ENCODE measurements around the gene DPP3. TPM values are rescaled to one million over a fixed set of nuclear protein-coding genes. Genes with fewer than 3 reads are reported as not detected.

DPP3 gene
- polyA plus RNA-seq, 1 experiment = 85.2 TPM

DNA sequence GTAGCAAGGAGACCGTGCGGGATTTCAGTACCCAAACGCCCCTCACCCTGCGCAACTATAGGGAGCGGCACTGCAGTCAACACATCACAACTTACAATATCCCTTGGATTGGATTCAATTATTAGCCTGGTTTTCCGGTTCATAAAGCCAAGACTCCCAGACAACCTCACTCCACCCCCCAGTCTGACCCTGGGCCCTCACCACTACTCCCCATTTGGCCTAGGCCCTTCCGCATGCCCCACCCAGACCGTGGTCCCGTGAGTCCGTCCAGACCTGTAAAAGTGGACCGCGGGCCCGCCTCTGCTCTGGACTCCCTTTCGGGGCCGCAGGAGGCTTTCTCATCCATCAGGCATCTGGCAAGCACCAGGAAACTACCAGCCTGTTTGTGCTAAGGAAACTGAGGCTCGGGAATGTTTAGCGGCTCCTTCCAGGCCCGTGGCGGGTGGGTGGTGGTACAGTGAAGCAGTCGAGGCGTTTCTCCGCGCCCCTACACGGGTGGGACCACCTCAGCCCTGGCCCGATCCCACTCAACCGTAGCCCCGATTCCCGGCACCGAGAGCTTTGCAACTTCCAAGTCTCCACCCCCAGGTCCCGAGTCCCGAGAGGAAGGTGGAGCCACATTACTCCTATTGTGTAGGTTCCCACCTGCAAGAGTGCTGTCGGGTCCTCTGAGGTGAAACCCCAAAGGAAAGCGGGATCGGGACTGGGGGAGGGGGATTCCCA is 679 bp upstream of the DPP3 start:
- ChIA-PET POLR2A (interaction anchor here (0.5 to 0.7 kb wide), 2 partner anchors 45 to 58 kb away, joined by 3 read pairs; no protein-coding TSS in a partner anchor), CTCF (interaction anchor here (0.6 to 2.8 kb wide), 14 partner anchors 9 to 199 kb away, joined by 3 to 18 read pairs (median 4); partner anchors contain the start of genes PELI3 and RBM4B)
- Histone ChIP-seq H3K27me3 (ENCODE audit: control insufficient read depth, insufficient read depth, low read length) (no peaks in the 10 kb centered on the region), H3K36me3 (ENCODE audit: control insufficient read depth, insufficient read depth, low read length) (peaks cover 1% of the 10 kb centered on the region), H3K4me3 (ENCODE audit: low read depth, low read length) (peak overlapping the region; percentile 69)
- DNase-seq (ENCODE audit: low read depth) = peak; percentile 2
- no peak for TF ChIP-seq CTCF (IDR thresholded peaks at IDR 0.05; ENCODE audit: insufficient read depth, low read depth, low read length)

DNA sequence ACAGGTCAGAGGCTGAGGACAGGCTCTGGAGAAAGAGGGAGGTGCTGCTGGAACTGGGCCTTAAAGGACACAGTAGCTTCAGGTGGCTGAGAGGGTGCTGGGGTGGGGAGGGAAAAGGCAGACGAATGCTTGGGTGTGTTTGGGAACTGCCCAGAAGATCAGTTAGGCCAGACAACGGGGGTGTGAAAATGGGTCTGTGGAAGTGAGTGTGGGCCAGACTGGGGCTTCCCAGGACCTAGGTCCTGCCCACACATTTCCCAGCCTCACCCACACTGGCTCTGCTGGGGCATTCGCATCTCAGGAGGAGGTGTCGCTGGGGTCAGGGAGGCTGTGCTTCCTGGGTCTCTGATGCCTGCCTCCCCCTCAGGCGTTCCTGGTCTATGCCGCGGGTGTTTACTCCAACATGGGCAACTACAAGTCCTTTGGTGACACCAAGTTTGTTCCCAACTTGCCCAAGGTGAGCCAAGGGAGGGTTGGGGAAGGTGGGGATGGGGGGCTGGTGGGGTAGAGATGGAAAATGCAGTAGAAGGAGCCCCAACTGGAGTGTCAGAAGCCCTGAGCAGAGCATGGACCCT is 4.7 kb downstream of the DPP3 start:
- no peak for DNase-seq (ENCODE audit: low read depth)
- Histone ChIP-seq H3K27me3 (ENCODE audit: control insufficient read depth, insufficient read depth, low read length) (no peaks in the 10 kb centered on the region), H3K36me3 (ENCODE audit: control insufficient read depth, insufficient read depth, low read length) (peaks cover 8% of the 10 kb centered on the region), H3K4me3 (ENCODE audit: low read depth, low read length) (no peak overlapping the region)
- POLR2A ChIA-PET = no interaction called here
- no peak for TF ChIP-seq CTCF (IDR thresholded peaks at IDR 0.05; ENCODE audit: insufficient read depth, low read depth, low read length)
- CTCF ChIA-PET = no interaction called here

DNA sequence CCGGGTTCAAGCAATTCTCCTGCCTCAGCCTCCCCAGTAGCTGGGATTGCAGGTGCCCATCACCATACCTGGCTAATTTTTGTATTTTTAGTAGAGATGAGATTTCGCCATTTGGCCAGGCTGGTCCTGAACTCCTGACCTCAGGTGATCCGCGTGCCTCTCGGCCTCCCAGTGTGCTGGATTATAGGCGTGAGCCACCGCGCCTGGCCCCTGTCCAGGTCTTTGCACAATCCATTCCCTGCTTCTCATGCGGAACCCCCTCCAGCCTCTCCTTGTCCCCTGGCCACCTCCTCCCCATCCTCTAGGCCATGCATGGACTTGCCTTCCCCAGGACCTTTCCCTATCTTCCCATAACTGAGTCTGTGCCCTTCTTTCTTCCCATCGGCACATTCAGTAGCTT is 8.7 kb downstream of the DPP3 start:
- H3K27me3 ChIP-seq (ENCODE audit: control insufficient read depth, insufficient read depth, low read length) = no peaks in the 10 kb centered on the region
- ChIA-PET CTCF (no interaction called here), POLR2A (no interaction called here)
- no peak for DNase-seq (ENCODE audit: low read depth)
- no peak for TF ChIP-seq CTCF (IDR thresholded peaks at IDR 0.05; ENCODE audit: insufficient read depth, low read depth, low read length)
- H3K36me3 ChIP-seq (ENCODE audit: control insufficient read depth, insufficient read depth, low read length) = peaks cover 20% of the 10 kb centered on the region
- H3K4me3 ChIP-seq (ENCODE audit: low read depth, low read length) = no peak overlapping the region

- CTCF ChIA-PET = interaction anchor here (1.2 to 1.4 kb wide), 2 partner anchors 81 to 189 kb away, joined by 3 read pairs; no protein-coding TSS in a partner anchor
- POLR2A ChIA-PET = no interaction called here
- Histone ChIP-seq H3K36me3 (ENCODE audit: control insufficient read depth, insufficient read depth, low read length) (peaks cover 21% of the 10 kb centered on the region), H3K27me3 (ENCODE audit: control insufficient read depth, insufficient read depth, low read length) (no peaks in the 10 kb centered on the region), H3K4me3 (ENCODE audit: low read depth, low read length) (no peak overlapping the region)
- TF ChIP-seq CTCF (IDR thresholded peaks at IDR 0.05; ENCODE audit: insufficient read depth, low read depth, low read length) = no peak
- DNase-seq (ENCODE audit: low read depth) = no peak
Measured at GRCh38 chr11:66489636-66490035, 9.4 kb downstream of the DPP3 start.

DNA sequence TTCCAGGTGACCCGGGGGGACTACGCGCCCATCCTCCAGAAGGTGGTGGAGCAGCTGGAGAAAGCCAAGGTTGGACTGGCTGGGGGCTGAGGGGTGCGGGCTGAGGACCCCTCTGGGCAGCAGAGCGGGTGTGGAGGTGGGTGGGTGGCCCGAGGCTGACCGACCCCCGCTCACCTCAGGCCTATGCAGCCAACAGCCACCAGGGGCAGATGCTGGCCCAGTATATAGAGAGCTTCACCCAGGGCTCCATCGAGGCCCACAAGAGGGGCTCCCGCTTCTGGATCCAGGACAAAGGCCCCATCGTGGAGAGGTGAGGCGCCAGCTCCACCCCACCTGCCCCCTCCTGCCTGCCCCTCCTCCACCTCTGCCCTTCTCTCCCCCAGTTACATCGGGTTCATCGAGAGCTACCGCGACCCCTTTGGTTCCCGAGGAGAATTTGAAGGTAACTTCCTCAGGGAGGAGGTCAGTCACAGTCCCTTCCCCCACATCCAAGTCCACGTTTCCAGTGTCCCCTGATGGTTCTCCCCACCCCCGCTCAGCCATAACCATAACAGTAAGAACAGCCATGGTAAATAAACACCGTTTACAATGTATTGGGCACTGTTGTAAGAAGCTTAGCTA is 11.2 kb downstream of the DPP3 start:
- DNase-seq (ENCODE audit: low read depth) = no peak
- POLR2A ChIA-PET = no interaction called here
- CTCF ChIA-PET = interaction anchor here (1.1 to 1.9 kb wide), 5 partner anchors 9 to 83 kb away, joined by 3 to 6 read pairs (median 4); no protein-coding TSS in a partner anchor

More for the DNA sequence above, 11.2 kb downstream of the DPP3 start:
- no peak overlapping the region for H3K4me3 ChIP-seq (ENCODE audit: low read depth, low read length)
- TF ChIP-seq CTCF (IDR thresholded peaks at IDR 0.05; ENCODE audit: insufficient read depth, low read depth, low read length) = peak; percentile 52
- H3K36me3 ChIP-seq (ENCODE audit: control insufficient read depth, insufficient read depth, low read length) = peaks cover 23% of the 10 kb centered on the region
- no peaks in the 10 kb centered on the region for H3K27me3 ChIP-seq (ENCODE audit: control insufficient read depth, insufficient read depth, low read length)

Data from BJ (cell line).